HEK293 (cell line): ENCODE data around the gene AKR7A3.

Experiments used
- CTCF ChIA-PET: fragments of 350-600 bp; formaldehyde crosslinking; extraction: SDS; loops from one replicate; lab custom pipeline; 2021; ENCODE audit warnings: antibody characterized with exemption; lab: Yijun Ruan, JAX
- POLR2A ChIA-PET: fragments of 300-600 bp; formaldehyde crosslinking; extraction: SDS; loops from one replicate; lab custom pipeline; 2020; ENCODE audit warnings: antibody characterized with exemption, inconsistent platforms; lab: Yijun Ruan, JAX
- H3K27ac ChIP-seq: fragments of 200-500 bp; sonication (Bioruptor generic); 2 replicates; pipeline ENCODE4 v1.5.1; 2014; ENCODE audit warnings: low read depth, low read length, control low read depth, inconsistent platforms; ENCODE audit errors: extremely low read depth
- H3K36me3 ChIP-seq, 2 experiments: fragments of 200-500 bp in 1 of 2; sonication (Bioruptor generic) in 1 of 2; 1 replicate in 1 of 2; 2 replicates in 1 of 2; pipeline ENCODE4 v1.5.1; 2014 to 2017; ENCODE audit warnings: inconsistent platforms in 2 of 2, low read length in 2 of 2; ENCODE audit not compliant: control insufficient read depth in 2 of 2, insufficient read depth in 1 of 2
- H3K4me1 ChIP-seq: fragments of 200-500 bp; sonication (Bioruptor generic); 2 replicates; pipeline ENCODE4 v1.5.1; 2014; ENCODE audit warnings: mild to moderate bottlenecking, low read length, inconsistent platforms; ENCODE audit not compliant: control insufficient read depth, insufficient read depth
- H3K4me3 ChIP-seq: 2 replicates; pipeline ENCODE4 v1.5.1; 2011; ENCODE audit warnings: low read depth, mild to moderate bottlenecking, control low read depth, low read length, moderate library complexity
- H3K9me3 ChIP-seq: fragments of 200-500 bp; sonication (Bioruptor generic); 2 replicates; pipeline ENCODE4 v1.5.1; 2014; ENCODE audit warnings: low read depth, low read length, inconsistent platforms; ENCODE audit not compliant: control insufficient read depth, insufficient read depth
- HOXA7 ChIP-seq: sonication (generic); formaldehyde crosslinking; IDR thresholded peaks from 2 replicates; pipeline ENCODE4 v1.8.1; 2022; ENCODE audit warnings: missing genetic modification reagents, borderline replicate concordance
- HOXC10 ChIP-seq: sonication (generic); formaldehyde crosslinking; IDR thresholded peaks from 2 replicates; pipeline ENCODE4 v1.8.1; 2023; ENCODE audit warnings: mild to moderate bottlenecking, missing genetic modification reagents
- KLF16 ChIP-seq: fragments of 450-650 bp; formaldehyde crosslinking; IDR thresholded peaks from 2 replicates; pipeline ENCODE4 v1.5.1; 2017; ENCODE audit warnings: missing biosample characterization, missing genetic modification characterization
- SCRT1 ChIP-seq: fragments of 450-650 bp; formaldehyde crosslinking; IDR thresholded peaks from 2 replicates; pipeline ENCODE4 v1.5.1; 2016; ENCODE audit warnings: missing biosample characterization, missing genetic modification characterization, borderline replicate concordance
- SP3 ChIP-seq: fragments of 450-650 bp; formaldehyde crosslinking; IDR thresholded peaks from 2 replicates; pipeline ENCODE4 v1.5.1; 2016; ENCODE audit warnings: missing biosample characterization, missing genetic modification characterization
- TRIM28 ChIP-seq: IDR thresholded peaks from 2 replicates; pipeline ENCODE4 v1.6.1; 2011; ENCODE audit warnings: low read length, control low read depth, borderline replicate concordance
- ZBTB7A ChIP-seq: fragments of 450-650 bp; formaldehyde crosslinking; IDR thresholded peaks from 2 replicates; pipeline ENCODE4 v1.5.1; 2016; ENCODE audit warnings: low read depth, missing biosample characterization, missing genetic modification characterization
- ZNF121 ChIP-seq: fragments of 450-650 bp; formaldehyde crosslinking; IDR thresholded peaks from 2 replicates; pipeline ENCODE4 v1.5.1; 2016; ENCODE audit warnings: missing biosample characterization, missing genetic modification characterization
- ZNF175 ChIP-seq: fragments of 450-650 bp; formaldehyde crosslinking; IDR thresholded peaks from 2 replicates; pipeline ENCODE4 v1.5.1; 2016; ENCODE audit warnings: missing biosample characterization, missing genetic modification characterization
- ZNF184 ChIP-seq: fragments of 450-650 bp; IDR thresholded peaks from 2 replicates; pipeline ENCODE4 v1.5.1; 2018; ENCODE audit warnings: missing biosample characterization, mild to moderate bottlenecking, missing genetic modification characterization
- ZNF335 ChIP-seq: fragments of 450-650 bp; formaldehyde crosslinking; conservative IDR thresholded peaks from 2 replicates; pipeline ENCODE4 v1.5.1; 2016; ENCODE audit warnings: missing biosample characterization, missing genetic modification characterization
- ZNF341 ChIP-seq: fragments of 450-650 bp; formaldehyde crosslinking; IDR thresholded peaks from 2 replicates; pipeline ENCODE4; 2016; ENCODE audit warnings: low read depth, missing biosample characterization, missing genetic modification characterization
- ZNF426 ChIP-seq: fragments of 450-650 bp; formaldehyde crosslinking; IDR thresholded peaks from 2 replicates; pipeline ENCODE4 v1.5.1; 2017; ENCODE audit warnings: missing biosample characterization, missing genetic modification characterization, mild to moderate bottlenecking, inconsistent platforms, moderate library complexity
- ZNF473 ChIP-seq: fragments of 450-650 bp; formaldehyde crosslinking; IDR thresholded peaks from 2 replicates; pipeline ENCODE4 v1.5.1; 2017; ENCODE audit warnings: missing biosample characterization, missing genetic modification characterization
- ZNF521 ChIP-seq: fragments of 450-650 bp; formaldehyde crosslinking; IDR thresholded peaks from 2 replicates; pipeline ENCODE4 v1.5.1; 2017; ENCODE audit warnings: missing biosample characterization, mild to moderate bottlenecking, missing genetic modification characterization
- ZNF585B ChIP-seq: fragments of 450-650 bp; formaldehyde crosslinking; IDR thresholded peaks from 2 replicates; pipeline ENCODE4 v1.5.1; 2016; ENCODE audit warnings: missing biosample characterization, missing genetic modification characterization
- ZNF654 ChIP-seq: fragments of 450-650 bp; formaldehyde crosslinking; IDR thresholded peaks from 2 replicates; pipeline ENCODE4 v1.5.1; 2016; ENCODE audit warnings: low read depth, missing biosample characterization, missing genetic modification characterization
- ZNF792 ChIP-seq: fragments of 450-650 bp; formaldehyde crosslinking; IDR thresholded peaks from 2 replicates; pipeline ENCODE4 v1.5.1; 2016; ENCODE audit warnings: missing biosample characterization, missing genetic modification characterization
- TF ChIP-seq, protein P1 (sequence below): fragments of 450-650 bp; formaldehyde crosslinking; IDR thresholded peaks from 2 replicates; pipeline ENCODE4 v1.5.1; 2017; ENCODE audit warnings: missing biosample characterization, missing genetic modification characterization
- TF ChIP-seq, protein P2 (sequence below): fragments of 450-650 bp; formaldehyde crosslinking; IDR thresholded peaks from 2 replicates; pipeline ENCODE4 v1.5.1; 2016; ENCODE audit warnings: missing biosample characterization, missing genetic modification characterization, low read depth
- TF ChIP-seq, protein P3 (sequence below): fragments of 450-650 bp; formaldehyde crosslinking; IDR thresholded peaks from 2 replicates; pipeline ENCODE4 v1.5.1; 2016; ENCODE audit warnings: missing biosample characterization, missing genetic modification characterization

The AKR7A3 gene

DNA sequence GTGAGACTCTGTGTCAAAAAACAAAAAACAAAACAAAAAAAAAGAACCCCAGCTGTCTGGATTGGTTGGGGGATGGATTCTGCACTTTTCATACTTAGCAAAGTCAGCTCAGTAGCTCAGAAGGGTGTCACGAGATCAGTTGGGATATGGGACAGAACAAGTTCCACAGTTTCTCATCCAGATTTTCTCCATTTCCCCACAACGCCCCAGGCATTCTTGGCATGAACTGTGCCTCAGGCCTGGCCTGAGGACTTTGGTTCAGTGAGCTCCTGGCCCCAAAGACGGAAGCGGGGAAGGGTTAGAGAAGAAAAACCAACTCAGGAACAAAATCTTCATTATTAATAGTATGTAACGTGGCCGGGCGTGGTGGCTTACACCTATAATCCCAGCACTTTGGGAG is 21.5 kb upstream of the AKR7A3 start:
- Histone ChIP-seq H3K36me3 (peaks cover 3 to 62% of the 10 kb centered on the region in 2 experiments; a peak in 2 of 3 replicates), H3K27ac (no peak overlapping the region), H3K9me3 (no peaks in the 10 kb centered on the region), H3K4me1 (peaks cover 2% of the 10 kb centered on the region; the same call in 1 of the 2 replicates), H3K4me3 (no peak overlapping the region)
- ChIA-PET POLR2A (no interaction called here), CTCF (interaction anchor here (0.6 kb wide), 1 partner anchor 221 kb away, joined by 3 read pairs; no protein-coding TSS in a partner anchor)
- no peak for TF ChIP-seq ZNF792 (tag by site-specific recombination)
- TF ChIP-seq, protein P1, sequence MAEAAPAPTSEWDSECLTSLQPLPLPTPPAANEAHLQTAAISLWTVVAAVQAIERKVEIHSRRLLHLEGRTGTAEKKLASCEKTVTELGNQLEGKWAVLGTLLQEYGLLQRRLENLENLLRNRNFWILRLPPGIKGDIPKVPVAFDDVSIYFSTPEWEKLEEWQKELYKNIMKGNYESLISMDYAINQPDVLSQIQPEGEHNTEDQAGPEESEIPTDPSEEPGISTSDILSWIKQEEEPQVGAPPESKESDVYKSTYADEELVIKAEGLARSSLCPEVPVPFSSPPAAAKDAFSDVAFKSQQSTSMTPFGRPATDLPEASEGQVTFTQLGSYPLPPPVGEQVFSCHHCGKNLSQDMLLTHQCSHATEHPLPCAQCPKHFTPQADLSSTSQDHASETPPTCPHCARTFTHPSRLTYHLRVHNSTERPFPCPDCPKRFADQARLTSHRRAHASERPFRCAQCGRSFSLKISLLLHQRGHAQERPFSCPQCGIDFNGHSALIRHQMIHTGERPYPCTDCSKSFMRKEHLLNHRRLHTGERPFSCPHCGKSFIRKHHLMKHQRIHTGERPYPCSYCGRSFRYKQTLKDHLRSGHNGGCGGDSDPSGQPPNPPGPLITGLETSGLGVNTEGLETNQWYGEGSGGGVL (tag by site-specific recombination) = no peak
- no peak for TF ChIP-seq ZNF184 (tag by site-specific recombination)
- TF ChIP-seq SP3 = no peak
- TF ChIP-seq, protein P2, sequence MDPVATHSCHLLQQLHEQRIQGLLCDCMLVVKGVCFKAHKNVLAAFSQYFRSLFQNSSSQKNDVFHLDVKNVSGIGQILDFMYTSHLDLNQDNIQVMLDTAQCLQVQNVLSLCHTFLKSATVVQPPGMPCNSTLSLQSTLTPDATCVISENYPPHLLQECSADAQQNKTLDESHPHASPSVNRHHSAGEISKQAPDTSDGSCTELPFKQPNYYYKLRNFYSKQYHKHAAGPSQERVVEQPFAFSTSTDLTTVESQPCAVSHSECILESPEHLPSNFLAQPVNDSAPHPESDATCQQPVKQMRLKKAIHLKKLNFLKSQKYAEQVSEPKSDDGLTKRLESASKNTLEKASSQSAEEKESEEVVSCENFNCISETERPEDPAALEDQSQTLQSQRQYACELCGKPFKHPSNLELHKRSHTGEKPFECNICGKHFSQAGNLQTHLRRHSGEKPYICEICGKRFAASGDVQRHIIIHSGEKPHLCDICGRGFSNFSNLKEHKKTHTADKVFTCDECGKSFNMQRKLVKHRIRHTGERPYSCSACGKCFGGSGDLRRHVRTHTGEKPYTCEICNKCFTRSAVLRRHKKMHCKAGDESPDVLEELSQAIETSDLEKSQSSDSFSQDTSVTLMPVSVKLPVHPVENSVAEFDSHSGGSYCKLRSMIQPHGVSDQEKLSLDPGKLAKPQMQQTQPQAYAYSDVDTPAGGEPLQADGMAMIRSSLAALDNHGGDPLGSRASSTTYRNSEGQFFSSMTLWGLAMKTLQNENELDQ (tag by site-specific recombination) = no peak
- no peak for TF ChIP-seq ZNF521 (tag by site-specific recombination)
- no peak for TF ChIP-seq SCRT1
- TF ChIP-seq HOXC10 = no peak

DNA sequence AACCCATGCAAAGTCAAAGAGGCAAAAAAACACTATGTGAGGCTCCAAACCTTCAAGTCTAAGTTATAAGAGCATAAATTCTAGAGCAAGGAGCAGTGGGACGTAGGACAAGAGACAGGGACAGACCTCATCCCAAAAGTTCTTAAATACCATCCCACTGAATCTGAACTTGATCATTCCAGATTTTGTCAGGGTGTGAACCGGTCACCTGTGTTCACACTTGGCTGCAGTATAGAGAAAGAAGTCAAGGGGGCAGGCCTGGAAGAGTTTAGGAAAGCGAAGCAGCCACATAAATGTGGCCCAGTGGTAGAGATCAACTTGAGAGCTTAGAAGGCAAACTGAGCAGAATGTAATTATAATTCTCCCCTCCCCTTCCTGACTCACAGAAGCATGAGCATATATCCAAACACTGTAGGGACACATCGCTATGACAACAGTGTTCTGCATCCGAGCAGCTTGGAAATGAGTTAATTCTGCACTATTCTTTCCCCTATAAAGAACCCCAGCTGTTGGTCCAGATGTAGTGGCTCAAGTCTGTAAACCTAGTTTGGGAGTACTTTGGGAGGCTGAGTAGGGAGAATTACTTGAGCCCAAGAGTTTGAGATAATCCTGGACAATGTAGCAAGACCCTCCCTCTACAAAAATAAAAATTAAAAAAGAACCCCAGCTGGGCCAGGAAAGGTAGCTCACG is 20.7 kb upstream of the AKR7A3 start:
- Histone ChIP-seq H3K9me3 (no peaks in the 10 kb centered on the region), H3K4me3 (no peak overlapping the region), H3K36me3 (peaks cover 3 to 62% of the 10 kb centered on the region in 2 experiments; a peak in 2 of 3 replicates), H3K27ac (no peak overlapping the region), H3K4me1 (peaks cover 2% of the 10 kb centered on the region; the same call in 1 of the 2 replicates)
- POLR2A ChIA-PET = no interaction called here
- CTCF ChIA-PET = no interaction called here
- TF ChIP-seq ZNF426 (tag by site-specific recombination) (no peak), TRIM28 (no peak), ZNF335 (tag by site-specific recombination) (no peak), ZBTB7A (no peak), ZNF121 (tag by site-specific recombination) (peak; percentile 63; the same call in 1 of the 2 replicates), KLF16 (tag by site-specific recombination) (no peak), ZNF473 (no peak), ZNF654 (tag by site-specific recombination) (no peak), ZNF585B (tag by site-specific recombination) (no peak), HOXA7 (CRISPR knock-in tag) (no peak), ZNF175 (tag by site-specific recombination) (no peak), ZNF792 (tag by site-specific recombination) (no peak), ZNF341 (tag by site-specific recombination) (no peak)
- TF ChIP-seq, protein P3, sequence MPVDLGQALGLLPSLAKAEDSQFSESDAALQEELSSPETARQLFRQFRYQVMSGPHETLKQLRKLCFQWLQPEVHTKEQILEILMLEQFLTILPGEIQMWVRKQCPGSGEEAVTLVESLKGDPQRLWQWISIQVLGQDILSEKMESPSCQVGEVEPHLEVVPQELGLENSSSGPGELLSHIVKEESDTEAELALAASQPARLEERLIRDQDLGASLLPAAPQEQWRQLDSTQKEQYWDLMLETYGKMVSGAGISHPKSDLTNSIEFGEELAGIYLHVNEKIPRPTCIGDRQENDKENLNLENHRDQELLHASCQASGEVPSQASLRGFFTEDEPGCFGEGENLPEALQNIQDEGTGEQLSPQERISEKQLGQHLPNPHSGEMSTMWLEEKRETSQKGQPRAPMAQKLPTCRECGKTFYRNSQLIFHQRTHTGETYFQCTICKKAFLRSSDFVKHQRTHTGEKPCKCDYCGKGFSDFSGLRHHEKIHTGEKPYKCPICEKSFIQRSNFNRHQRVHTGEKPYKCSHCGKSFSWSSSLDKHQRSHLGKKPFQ (tag by site-specific recombination) = peak; percentile 92
